K562 (cell line): Measurements from ENCODE around the gene ERCC6L. TPM values are rescaled to one million over a fixed set of nuclear protein-coding genes. Genes with fewer than 3 reads are reported as not detected.

ENCODE experiments used
- CTCFL ChIP-seq: IDR thresholded peaks from 2 replicates; pipeline ENCODE4 v1.6.1; 2011; ENCODE audit warnings: borderline replicate concordance, low read depth, mild to moderate bottlenecking, moderate library complexity, low read length; ENCODE audit not compliant: insufficient read depth, poor library complexity, severe bottlenecking
- E2F6 ChIP-seq, 2 experiments: IDR thresholded peaks; 2 replicates each; pipeline ENCODE4 v1.6.1; 2011; ENCODE audit warnings: borderline replicate concordance in 1 of 2, control low read depth in 1 of 2, low read depth in 1 of 2, low read length in 1 of 2, mild to moderate bottlenecking in 1 of 2, mixed read lengths in 1 of 2, moderate library complexity in 1 of 2; ENCODE audit not compliant: insufficient read depth in 1 of 2, insufficient read length in 1 of 2, poor library complexity in 1 of 2, severe bottlenecking in 1 of 2; ENCODE audit errors: extremely low read depth in 1 of 2
- FOXK2 ChIP-seq, 2 experiments: fragments of 450-650 bp; IDR thresholded peaks in 1 of 2; conservative IDR thresholded peaks in 1 of 2; 2 replicates each; pipeline ENCODE4 v1.6.1; 2016; ENCODE audit warnings: low read depth in 2 of 2, mild to moderate bottlenecking in 1 of 2
- HDAC2 ChIP-seq: fragments of 450-650 bp; IDR thresholded peaks from 2 replicates; pipeline ENCODE4 v1.6.1; 2016; ENCODE audit warnings: mild to moderate bottlenecking
- HMGXB4 ChIP-seq: sonication (generic); formaldehyde crosslinking; IDR thresholded peaks from 2 replicates; pipeline ENCODE4 v1.8.1; 2023; ENCODE audit warnings: mild to moderate bottlenecking, missing genetic modification reagents
- HNRNPLL ChIP-seq: fragments of 200-400 bp; formaldehyde crosslinking; IDR thresholded peaks from 2 replicates; pipeline ENCODE4 v1.6.1; 2017; ENCODE audit warnings: low read length, low read depth, mild to moderate bottlenecking; ENCODE audit not compliant: poor library complexity, severe bottlenecking
- MTA1 ChIP-seq: fragments of 450-650 bp; IDR thresholded peaks from 2 replicates; pipeline ENCODE4 v1.6.1; 2017; ENCODE audit warnings: borderline replicate concordance
- POLR2H ChIP-seq: IDR thresholded peaks from 2 replicates; pipeline ENCODE4 v1.6.1; 2016; ENCODE audit warnings: missing genetic modification characterization, low read depth, mild to moderate bottlenecking, control low read depth, missing compliant biosample characterization, moderate library complexity
- ZBTB49 ChIP-seq: sonication (generic); formaldehyde crosslinking; IDR thresholded peaks from 2 replicates; pipeline ENCODE4 v1.8.0; 2022; ENCODE audit warnings: missing genetic modification reagents, mild to moderate bottlenecking, borderline replicate concordance
- ZNF12 ChIP-seq: sonication (generic); formaldehyde crosslinking; IDR thresholded peaks from 2 replicates; pipeline ENCODE4 v1.4.0; 2020; ENCODE audit warnings: mild to moderate bottlenecking, missing genetic modification reagents
- ZNF175 ChIP-seq: fragments of 200-800 bp; sonication (Bioruptor generic); IDR thresholded peaks from 2 replicates; pipeline ENCODE4 v1.6.1; 2016; ENCODE audit warnings: low read depth, mild to moderate bottlenecking, missing genetic modification characterization, missing compliant biosample characterization
- ZNF79 ChIP-seq: fragments of 250-450 bp; sonication (Bioruptor Pico); IDR thresholded peaks from 2 replicates; pipeline ENCODE4 v1.4.0; 2020; ENCODE audit warnings: low read depth, mild to moderate bottlenecking, moderate library complexity
- polyA plus RNA-seq, 8 experiments: library from polyadenylated mRNA; depleted of rRNA in 4 of 8; stranded (reverse) in 5 of 8; unstranded in 3 of 8; fragments of >200 nt; fragmentation: Nextera tagmentation in 2 of 8; fragmentation: Illumina TruSeq in 1 of 8; extraction: Ambion mirVana in 2 of 8; extraction: Trizol in 1 of 8; gene quantifications; 2 replicates each; pipeline versions ENCODE4 v1.2.1 to v1.2.3, GENCODE V29; 2011 to 2014; ENCODE audit warnings: inconsistent platforms in 1 of 8, missing spikeins in 1 of 8
- total RNA-seq, 7 experiments: library from RNA; depleted of rRNA in 6 of 7; stranded (reverse); fragments of >200 nt in 6 of 7; fragmentation: Illumina TruSeq in 2 of 7; extraction: Trizol in 2 of 7; gene quantifications; 2 replicates each; pipeline versions ENCODE4 v1.2.1 to v1.2.3, GENCODE V29; 2011 to 2021; ENCODE audit warnings: low replicate concordance in 1 of 7

Gene ERCC6L
- total and polyA plus RNA-seq, 9 of the 15 experiments (the other 6 are each of a cell fraction or from before 2014, with no cell fraction given): 6.4 to 17.4 (median 11.9) TPM

- TF ChIP-seq ZBTB49 (CRISPR knock-in tag): no peak
- no peak for TF ChIP-seq CTCFL
- TF ChIP-seq ZNF175: no peak
- no peak for TF ChIP-seq ZNF79 (CRISPR knock-in tag)
- TF ChIP-seq POLR2H: peak; percentile 15; the same call in 1 of the 2 replicates
- TF ChIP-seq HMGXB4 (CRISPR knock-in tag): no peak
- TF ChIP-seq HDAC2: no peak
- no peak for TF ChIP-seq ZNF12 (CRISPR knock-in tag)
- TF ChIP-seq E2F6 (IDR thresholded peaks at IDR 0.05; ENCODE audit: borderline replicate concordance in 1 of 2, extremely low read depth in 1 of 2, insufficient read depth in 1 of 2, insufficient read length in 1 of 2, low read depth in 1 of 2, low read length in 1 of 2, poor library complexity in 1 of 2, severe bottlenecking in 1 of 2): peak; percentile 66 to 76
- peak; percentile 80 to 87 for TF ChIP-seq FOXK2 (conservative IDR thresholded peaks at IDR 0.05 in 1 of 2, IDR thresholded peaks at IDR 0.05 in 1 of 2; ENCODE audit: low read depth in 2 of 2)
- peak; percentile 81; the same call in 1 of the 2 replicates for TF ChIP-seq MTA1
- TF ChIP-seq HNRNPLL: peak; percentile 43
These were observed 57.4 kb downstream of the ERCC6L start, which contains the start of gene PIN4 (continued) for GRCh38 chrX:72181178-72182125.
